GM10847 (cell line): Measurements from ENCODE around the gene KRT16.

ENCODE experiments used
- POLR2A ChIP-seq: IDR thresholded peaks from 2 replicates; pipeline ENCODE4 v1.6.1; 2011; ENCODE audit not compliant: insufficient read length; ENCODE audit errors: extremely low read depth

The KRT16 gene

GRCh38 chr17:41593306-41593981 lies 19.1 kb downstream of the KRT16 start:
- no peak for TF ChIP-seq POLR2A

GRCh38 chr17:41592601-41593305 lies 19.8 kb downstream of the KRT16 start:
- TF ChIP-seq POLR2A, result no peak

- TF ChIP-seq POLR2A, result no peak
Observed at GRCh38 chr17:41589301-41589700, 23.3 kb downstream of the KRT16 start.

- no peak for TF ChIP-seq POLR2A
Observed at GRCh38 chr17:41588126-41588810, 24.3 kb downstream of the KRT16 start.

- TF ChIP-seq POLR2A, result no peak
Observed at GRCh38 chr17:41586863-41587495, 25.6 kb downstream of the KRT16 start, which contains the start of gene KRT14. KRT14 (minus strand) TSS chr17:41586895; CDS start chr17:41586834, 61 bp downstream.

- no peak for TF ChIP-seq POLR2A
Observed at GRCh38 chr17:41585301-41586056, 27.1 kb downstream of the KRT16 start.

- no peak for TF ChIP-seq POLR2A
Observed at GRCh38 chr17:41583137-41584127, 29.1 kb downstream of the KRT16 start.

GRCh38 chr17:41581366-41582060 lies 31.1 kb downstream of the KRT16 start:
- no peak for TF ChIP-seq POLR2A

- TF ChIP-seq POLR2A, result no peak
Observed at GRCh38 chr17:41580687-41581365, 31.7 kb downstream of the KRT16 start.

- no peak for TF ChIP-seq POLR2A
Observed at GRCh38 chr17:41580244-41580575, 32.4 kb downstream of the KRT16 start.

- no peak for TF ChIP-seq POLR2A
Observed at GRCh38 chr17:41579484-41580243, 32.9 kb downstream of the KRT16 start.

GRCh38 chr17:41578971-41579370 lies 33.6 kb downstream of the KRT16 start:
- TF ChIP-seq POLR2A, result no peak

GRCh38 chr17:41578538-41578937 lies 34.0 kb downstream of the KRT16 start:
- TF ChIP-seq POLR2A, result no peak
